Fibroblast of the aortic adventitia (primary cell): ENCODE data around the gene KCNT2. TPM values are rescaled to one million over a fixed set of nuclear protein-coding genes. Genes with fewer than 3 reads are reported as not detected.

Source experiments
- DNase-seq: peaks from one replicate; pipeline ENCODE4 v3.0.0-alpha.2; 2010; ENCODE audit warnings: low read depth
- H3K4me3 ChIP-seq: 2 replicates; pipeline ENCODE4 v1.5.1; 2011; ENCODE audit warnings: low read depth, mild to moderate bottlenecking, control low read depth, low read length, moderate library complexity
- total RNA-seq: library from RNA; depleted of rRNA; stranded (reverse); fragments of >200 nt; gene quantifications from 2 replicates; pipeline ENCODE4 v1.2.3, GENCODE V29; 2012; ENCODE audit warnings: low replicate concordance
- TF ChIP-seq, protein P1 (sequence below): IDR thresholded peaks from 2 replicates; pipeline ENCODE4 v1.5.1; 2011; ENCODE audit warnings: mild to moderate bottlenecking, low read length, control low read depth, inconsistent platforms; ENCODE audit not compliant: insufficient read depth

The KCNT2 gene
- total RNA-seq, 1 donor, result 8.0 TPM

DNA sequence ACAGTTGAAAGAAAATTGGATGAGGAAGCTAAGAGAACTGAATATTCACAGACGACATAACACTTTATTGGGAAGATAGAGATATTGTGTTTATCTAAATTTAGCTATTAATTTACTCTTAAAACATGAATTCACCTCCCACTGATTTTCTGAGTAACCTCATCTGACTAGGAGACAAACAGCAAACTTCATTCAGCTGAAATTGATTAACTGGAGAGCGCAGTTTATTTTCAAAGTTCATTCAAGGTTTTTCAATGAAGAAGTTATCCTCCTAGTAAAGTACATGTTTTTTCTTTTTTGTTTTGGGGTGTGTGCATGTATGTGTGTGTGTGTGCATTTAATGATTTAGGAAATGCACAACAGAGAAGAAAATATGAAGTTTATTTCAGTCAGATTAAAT lies 215.0 kb downstream of the KCNT2 start:
- DNase-seq, result no peak
- TF ChIP-seq, protein P1, sequence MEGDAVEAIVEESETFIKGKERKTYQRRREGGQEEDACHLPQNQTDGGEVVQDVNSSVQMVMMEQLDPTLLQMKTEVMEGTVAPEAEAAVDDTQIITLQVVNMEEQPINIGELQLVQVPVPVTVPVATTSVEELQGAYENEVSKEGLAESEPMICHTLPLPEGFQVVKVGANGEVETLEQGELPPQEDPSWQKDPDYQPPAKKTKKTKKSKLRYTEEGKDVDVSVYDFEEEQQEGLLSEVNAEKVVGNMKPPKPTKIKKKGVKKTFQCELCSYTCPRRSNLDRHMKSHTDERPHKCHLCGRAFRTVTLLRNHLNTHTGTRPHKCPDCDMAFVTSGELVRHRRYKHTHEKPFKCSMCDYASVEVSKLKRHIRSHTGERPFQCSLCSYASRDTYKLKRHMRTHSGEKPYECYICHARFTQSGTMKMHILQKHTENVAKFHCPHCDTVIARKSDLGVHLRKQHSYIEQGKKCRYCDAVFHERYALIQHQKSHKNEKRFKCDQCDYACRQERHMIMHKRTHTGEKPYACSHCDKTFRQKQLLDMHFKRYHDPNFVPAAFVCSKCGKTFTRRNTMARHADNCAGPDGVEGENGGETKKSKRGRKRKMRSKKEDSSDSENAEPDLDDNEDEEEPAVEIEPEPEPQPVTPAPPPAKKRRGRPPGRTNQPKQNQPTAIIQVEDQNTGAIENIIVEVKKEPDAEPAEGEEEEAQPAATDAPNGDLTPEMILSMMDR, result no peak
- no peak overlapping the region for H3K4me3 ChIP-seq

DNA sequence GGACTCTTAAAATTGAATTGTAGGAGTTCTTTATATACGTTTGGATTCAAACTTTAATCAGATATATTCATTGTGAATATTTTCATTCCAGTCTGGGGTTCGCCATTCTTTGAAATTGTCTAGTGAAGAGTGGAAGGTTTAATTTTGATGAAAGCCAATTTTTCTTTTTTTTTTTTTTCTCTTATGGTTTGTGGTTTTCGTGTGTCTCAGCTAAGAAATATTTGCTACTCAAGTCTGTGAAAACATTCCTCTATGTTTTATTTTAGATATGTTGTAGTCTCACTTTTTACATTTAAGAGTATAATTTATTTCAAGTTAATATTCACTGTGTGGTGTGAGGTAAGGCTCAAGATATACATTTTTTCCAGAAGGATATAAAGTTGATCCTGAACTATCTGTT lies 220.5 kb downstream of the KCNT2 start:
- TF ChIP-seq, protein P1, result no peak
- H3K4me3 ChIP-seq, result no peak overlapping the region
- peak; percentile 39 for DNase-seq

DNA sequence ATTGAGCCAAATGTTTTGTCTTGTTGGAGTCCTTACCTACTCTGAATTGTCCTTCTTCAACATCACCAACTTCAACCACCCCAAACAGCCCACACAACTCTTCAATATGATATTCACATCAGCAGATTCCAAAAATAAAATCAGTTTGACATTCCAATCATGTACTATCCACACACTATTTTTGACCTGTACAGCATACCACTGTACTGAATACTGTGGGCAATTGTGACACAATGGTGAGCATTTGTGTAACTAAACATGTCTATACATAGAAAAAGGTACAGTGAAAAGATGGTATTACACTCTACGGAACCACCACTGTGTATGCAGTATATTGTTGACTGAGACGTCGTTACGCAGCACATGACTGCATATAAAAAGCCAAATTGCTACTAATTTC lies 223.1 kb downstream of the KCNT2 start:
- DNase-seq, result no peak
- TF ChIP-seq, protein P1, result no peak
- no peak overlapping the region for H3K4me3 ChIP-seq

DNA sequence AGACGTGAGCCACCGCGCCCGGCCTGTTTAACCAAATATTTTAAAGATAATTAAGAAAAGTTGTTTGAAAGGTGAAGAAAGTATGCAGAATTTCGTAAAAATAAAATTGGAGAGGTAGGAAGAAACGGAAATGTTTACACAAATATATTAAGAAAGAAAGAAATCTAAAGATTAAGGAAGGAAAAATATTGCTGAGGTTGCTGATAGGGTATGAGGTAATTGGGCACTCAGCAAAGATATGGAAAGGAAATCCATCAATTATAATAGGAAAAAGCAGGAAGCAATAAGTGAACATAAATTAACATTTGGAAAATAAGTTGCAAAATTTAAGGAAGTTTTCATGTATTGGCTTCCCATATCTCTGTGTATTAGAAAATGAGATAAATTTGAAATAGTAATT lies 225.9 kb downstream of the KCNT2 start:
- TF ChIP-seq, protein P1, result no peak
- H3K4me3 ChIP-seq, result no peak overlapping the region

DNA sequence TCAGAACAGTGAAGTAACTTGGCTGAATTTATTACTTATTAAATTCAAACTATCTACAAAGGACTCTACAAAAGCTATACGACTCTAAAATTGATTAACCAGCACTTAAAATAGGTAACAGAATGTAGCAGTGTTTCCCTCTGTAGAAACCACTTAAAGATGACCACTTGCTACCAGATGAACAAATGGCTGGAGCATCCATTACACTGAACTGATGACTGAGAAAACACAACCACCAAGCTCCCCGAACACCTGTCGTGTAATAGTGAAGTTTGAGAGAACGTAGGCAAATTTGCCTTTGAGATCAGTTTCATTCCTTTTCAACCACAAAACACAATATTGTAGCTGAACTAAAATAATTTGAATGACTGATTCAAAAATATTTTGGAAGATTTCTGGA lies 226.7 kb downstream of the KCNT2 start:
- no peak overlapping the region for H3K4me3 ChIP-seq
- TF ChIP-seq, protein P1, result no peak
- DNase-seq, result no peak

More for the DNA sequence above, 225.9 kb downstream of the KCNT2 start:
- DNase-seq, result no peak

DNA sequence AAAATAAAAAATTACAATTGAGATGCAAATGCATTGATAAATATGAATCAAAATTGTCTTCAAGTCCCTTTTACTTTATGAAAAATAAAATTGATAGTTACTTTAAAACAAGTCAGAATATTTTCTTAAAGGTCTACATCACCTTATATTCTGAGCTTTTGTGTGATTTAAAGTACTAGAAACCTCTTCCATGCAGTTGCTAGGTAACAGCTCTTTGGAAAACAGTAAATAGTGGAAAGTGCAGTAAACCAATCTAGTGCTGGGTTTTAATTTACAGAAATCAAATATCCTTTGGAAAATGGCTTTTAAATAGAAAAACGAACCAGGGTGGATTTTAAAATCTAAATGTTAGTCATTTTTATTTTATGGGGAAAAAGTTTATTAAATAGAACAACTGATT lies 227.9 kb downstream of the KCNT2 start:
- TF ChIP-seq, protein P1, result no peak
- no peak for DNase-seq
- no peak overlapping the region for H3K4me3 ChIP-seq

DNA sequence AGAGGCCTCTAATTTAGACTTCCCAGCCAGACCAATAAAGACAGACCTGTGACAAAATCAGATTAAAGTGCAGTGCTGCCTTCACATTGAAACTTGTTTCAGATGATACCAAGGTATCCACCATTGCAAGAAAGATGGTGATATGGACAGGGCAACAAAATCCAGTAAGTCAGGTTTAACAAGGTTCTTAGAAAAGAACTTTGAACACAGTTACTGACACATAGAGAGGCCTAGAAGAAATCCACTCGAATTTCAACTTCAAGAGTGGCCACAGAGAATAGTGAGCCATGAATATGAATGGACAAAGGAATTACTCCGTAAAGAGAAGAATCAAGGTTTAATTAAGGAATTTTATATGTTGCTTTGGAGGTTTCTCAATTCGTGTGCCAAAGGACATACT lies 230.4 kb downstream of the KCNT2 start:
- no peak for DNase-seq
- TF ChIP-seq, protein P1, result no peak
- no peak overlapping the region for H3K4me3 ChIP-seq
